Fibroblast of skin of right biceps (primary cell): Measurements from ENCODE around the gene PDCD10.
A peak's percentile ranks its signal among the peaks of the same experiment; 100 is the strongest.

Source experiments
- DNase-seq: peaks from one replicate; pipeline ENCODE4 v3.0.0-alpha.2; 2013

Gene PDCD10

DNA sequence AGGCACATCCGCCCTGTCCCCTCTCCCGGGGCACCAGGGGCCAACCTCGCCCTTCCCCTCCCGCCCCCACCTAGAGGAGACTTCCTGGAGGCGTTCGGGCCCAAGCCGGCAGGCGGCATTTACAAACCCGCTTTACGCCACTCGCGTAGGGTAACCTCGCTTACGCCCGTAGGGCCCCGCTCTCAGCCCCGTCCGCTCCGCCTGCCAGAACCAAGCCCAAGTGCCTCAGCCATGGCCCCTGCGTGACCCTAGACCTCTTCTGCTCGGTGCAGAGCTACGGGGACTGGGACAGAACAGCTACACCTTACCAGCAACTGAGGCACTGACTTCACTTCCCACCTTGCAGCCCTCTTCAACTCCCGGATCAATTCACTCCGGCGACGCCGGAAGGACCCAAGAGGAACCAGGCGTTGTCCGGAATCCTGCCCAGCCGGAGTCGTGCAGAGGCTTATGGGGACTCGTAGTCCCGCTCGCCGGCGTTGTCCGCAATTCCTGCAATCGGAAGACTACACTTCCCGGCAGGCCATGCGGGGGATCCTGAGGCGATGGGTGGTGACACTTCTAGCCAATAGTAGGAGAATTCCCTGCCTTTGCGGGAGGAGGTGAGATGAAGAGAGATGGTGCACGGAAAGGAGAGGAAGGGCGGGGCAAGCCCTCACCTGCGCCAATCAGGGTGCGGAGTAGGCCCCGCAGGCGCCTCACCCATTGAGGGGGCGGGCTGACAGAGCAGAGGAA lies at the start of gene PDCD10:
PDCD10 (minus strand) TSS at position 395 of the 735 bp plus-strand sequence. CDS start 14,735 bp downstream, outside the sequence.
- DNase-seq: peak; percentile 98

DNA sequence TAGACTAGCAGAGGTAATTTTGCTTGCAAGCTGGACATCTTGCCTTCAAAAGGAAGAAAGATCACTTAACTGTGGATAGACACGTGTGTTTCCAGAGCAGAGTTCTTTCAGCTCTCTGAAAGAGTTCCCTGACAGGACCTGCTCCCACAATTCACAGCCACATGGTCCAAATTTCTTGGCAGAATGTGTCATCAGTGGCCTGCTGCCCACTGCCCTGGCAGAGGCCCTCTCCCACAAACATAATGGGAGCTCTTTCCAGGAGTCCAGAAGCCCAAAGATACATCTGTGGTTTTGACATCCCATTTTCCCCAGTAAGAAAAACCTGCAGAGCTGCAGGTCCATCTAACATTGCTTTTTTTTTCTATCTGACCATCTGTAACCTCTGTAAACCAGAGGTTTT lies 49.1 kb upstream of the PDCD10 start:
- no peak for DNase-seq

DNA sequence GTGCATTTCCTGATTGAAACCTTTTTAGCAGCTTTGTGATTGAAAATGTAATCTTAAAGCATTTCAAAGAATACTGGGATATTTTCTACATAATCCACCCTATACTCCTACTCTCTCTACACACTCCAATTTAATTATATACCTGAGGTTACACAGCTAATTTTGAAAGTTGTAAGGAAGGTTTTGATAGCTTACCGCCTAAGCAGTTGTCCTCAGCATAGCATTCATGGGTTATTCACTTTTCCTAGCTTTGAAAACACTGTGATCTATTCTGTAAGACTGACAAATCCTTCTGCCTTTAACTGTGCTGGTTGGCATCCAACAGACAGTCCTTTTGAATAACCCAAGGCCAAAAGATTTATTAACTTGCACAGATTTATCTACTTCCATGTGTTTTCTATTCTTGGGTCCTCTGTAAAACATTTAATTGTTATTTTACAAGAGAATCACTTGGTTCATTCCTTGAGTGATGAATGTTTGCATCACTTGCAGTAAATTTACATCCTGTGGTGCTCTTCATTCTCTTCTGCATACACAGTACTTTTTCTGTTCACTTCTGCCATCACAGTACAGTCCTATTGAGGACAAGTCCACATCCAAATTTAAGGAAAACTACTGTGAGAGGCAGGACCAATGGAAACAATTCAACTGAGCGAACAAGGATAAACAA lies 45.7 kb upstream of the PDCD10 start:
- DNase-seq: no peak

DNA sequence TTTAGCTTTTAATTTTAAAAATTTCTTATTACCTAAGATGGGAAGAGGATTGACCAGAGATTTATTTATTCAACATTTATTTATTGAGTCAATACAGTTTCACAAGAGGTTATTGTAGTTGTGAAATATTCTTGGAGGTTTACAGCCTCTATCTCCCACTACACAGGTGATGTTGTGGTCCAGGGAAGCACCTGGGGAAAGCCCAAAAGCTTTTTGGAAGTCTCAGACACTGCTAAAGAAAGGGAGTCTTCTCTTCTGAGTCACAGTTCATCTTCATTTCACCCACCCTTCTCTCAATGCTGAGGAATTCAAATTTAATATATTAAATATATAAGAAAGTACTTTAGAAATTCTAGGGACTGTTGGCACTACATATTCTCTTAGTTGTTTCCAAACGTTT lies 42.7 kb upstream of the PDCD10 start:
- DNase-seq: no peak

GRCh38 chr3:167776066-167776685 lies 41.5 kb upstream of the PDCD10 start:
- DNase-seq: no peak

- DNase-seq: no peak
Measured at GRCh38 chr3:167773584-167773983, 38.9 kb upstream of the PDCD10 start.

DNA sequence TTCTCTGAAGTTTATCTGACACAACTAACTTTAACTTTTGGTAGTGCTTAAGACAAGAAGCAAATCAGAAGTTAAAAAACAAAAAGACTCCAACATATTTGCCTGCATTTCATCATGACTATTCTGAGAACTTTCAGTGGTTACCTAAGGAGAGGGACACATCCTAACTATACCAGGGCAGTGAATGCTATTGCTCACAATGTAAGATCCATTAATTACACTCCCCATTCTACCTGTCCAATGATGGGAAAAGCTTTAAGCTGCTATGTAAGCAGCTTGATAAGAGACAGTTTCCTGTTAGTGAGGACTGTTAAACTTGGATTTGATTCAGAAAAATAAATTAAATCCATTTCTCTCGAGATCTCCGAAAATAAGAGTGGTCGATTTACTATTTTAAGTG lies 38.3 kb upstream of the PDCD10 start:
- DNase-seq: no peak

GRCh38 chr3:167762296-167762695 lies 27.6 kb upstream of the PDCD10 start:
- DNase-seq: no peak

DNA sequence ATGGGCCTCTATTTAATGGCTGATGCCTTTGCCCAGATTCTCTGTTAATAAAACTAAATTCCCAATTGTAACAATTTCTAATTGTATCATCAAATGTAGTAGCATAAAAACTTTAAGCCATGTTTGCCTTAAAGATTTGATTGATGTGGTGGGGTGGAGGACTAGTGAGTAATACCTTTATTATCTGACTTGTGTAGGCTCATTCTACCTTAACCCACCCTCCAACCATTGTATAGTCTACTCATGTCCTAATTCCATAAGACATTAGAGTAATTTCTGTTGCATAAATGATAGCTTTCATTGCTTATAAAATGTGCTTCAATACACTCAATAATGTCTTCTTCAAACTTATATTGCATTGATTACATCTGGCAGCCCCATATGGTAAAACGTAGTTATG lies 26.6 kb upstream of the PDCD10 start:
- no peak for DNase-seq

DNA sequence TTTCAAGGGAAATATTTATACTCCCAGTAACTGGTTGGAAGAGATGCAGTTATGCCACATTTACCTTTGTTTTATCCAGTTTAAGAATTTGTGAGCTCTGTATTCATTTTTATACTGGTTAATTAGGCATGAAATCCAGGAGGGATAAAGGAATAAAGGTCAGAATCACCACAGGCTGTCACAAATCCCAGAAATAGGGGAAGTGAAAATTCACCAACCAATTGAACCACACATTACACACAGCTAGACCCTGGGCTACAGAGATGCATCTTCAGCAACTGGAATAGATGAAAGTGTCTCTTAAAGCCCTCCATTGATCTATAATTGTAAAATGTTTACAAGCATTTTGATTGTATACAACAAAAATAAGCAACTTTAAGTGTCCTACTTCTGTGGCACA lies 19.4 kb upstream of the PDCD10 start:
- DNase-seq: no peak

GRCh38 chr3:167750272-167750971 lies 15.7 kb upstream of the PDCD10 start:
- DNase-seq: no peak

DNA sequence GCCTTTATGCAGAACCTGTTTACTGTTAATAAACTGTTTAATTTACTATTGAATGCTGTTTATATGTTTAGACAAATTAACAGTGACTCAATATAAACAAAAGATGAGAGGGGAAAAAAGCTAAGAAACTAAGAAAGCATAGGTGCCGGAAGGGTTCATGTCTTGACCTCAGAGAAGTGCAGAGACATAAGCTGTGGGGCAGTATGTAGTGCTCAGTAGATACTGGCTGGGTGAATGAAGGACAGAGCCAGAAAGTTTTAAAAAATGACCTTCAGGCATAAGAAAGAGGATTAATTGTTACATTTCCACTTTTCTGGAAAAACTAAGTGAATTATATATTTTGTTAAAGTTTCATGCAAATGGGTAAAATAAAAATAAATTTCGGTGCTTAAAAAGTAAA lies 15.0 kb upstream of the PDCD10 start:
- DNase-seq: no peak

DNA sequence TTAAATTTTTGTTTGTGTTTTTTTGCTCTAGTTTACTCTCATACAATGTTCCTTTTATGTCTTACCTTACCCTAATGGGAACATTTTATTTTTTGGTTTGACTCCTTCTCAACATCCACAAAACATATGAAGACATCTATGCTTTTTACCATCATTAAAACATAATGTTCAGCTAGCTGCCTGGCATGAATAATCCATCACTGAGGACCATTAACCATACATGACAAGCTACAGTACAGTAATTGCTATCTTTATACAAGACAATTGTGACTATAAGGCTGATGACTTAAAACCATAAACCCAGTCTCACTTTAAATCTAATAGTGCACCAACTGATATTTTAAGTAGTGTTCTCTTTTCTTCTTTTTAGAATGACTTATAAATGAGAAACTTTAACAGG lies 14.5 kb upstream of the PDCD10 start:
- DNase-seq: no peak

- no peak for DNase-seq
Measured at GRCh38 chr3:167743799-167744198, 9.1 kb upstream of the PDCD10 start.

- no peak for DNase-seq
Measured at GRCh38 chr3:167742338-167742737, 7.6 kb upstream of the PDCD10 start.

GRCh38 chr3:167740961-167741587 lies 6.4 kb upstream of the PDCD10 start:
- peak; percentile 23 for DNase-seq

- no peak for DNase-seq
Measured at GRCh38 chr3:167739190-167739810, 4.6 kb upstream of the PDCD10 start.

GRCh38 chr3:167738037-167738436 lies 3.3 kb upstream of the PDCD10 start:
- no peak for DNase-seq

- no peak for DNase-seq
Measured at GRCh38 chr3:167736997-167737396, 2.3 kb upstream of the PDCD10 start.

- DNase-seq: no peak
Measured at GRCh38 chr3:167736264-167736787, 1.6 kb upstream of the PDCD10 start.

DNA sequence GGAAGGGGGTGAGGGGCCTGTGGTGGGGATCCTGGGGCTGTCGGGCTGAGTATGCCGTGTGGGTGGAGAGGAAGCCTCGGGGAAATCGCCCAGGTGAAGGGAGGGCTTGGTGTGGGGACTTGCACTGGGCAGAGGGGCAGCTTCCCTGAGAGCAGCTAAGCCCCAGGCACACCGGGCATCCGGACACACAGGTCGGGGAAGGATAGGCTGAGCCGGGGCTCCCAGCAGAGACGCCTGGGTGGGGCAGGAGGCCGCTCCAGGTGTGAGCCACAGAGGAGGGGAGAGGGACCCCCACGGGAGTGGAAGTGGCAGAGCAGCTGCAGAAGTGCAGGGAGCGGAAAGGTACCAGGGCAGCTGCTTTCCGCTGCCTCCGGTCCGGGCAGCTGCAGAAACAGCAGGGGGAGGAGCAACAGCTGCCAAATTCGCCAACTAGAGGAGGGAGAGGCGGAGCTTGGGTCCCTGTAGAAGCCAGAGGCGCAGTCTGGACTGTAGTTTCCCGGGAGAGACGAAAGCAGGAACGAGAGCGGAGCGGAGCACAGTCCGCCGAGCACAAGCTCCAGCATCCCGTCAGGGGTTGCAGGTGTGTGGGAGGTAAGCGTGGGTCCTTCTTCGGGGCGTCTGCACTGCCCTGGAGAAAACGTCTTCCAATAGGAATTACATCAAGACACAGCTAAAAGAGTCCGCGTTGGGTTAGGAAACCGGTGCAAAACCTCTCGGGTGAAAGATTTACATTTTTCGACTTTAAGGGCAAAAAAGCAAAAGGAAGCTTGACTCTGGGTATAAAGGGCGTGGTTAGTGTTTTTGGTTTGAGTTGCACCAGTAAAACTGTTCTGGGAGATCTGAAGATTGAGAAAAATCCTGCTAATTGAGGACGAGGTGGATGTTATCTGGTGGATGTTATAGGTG lies 794 bp upstream of the PDCD10 start, which contains the start of gene SERPINI1:
SERPINI1 (plus strand) TSS at position 489 of the 906 bp plus-strand sequence. CDS start 53,408 bp downstream, outside the sequence.
- DNase-seq: peak; percentile 86
